Activated CD4-positive, alpha-beta T cell treated with anti-CD3 and anti-CD28 coated beads, Interleukin-2, amount 50 U/mL, for 16 hours (primary cell): Measurements from ENCODE around the gene ALDH1A3.

Source experiments
- DNase-seq: peaks from one replicate; pipeline ENCODE4 v3.0.0-alpha.2; 2020

Gene ALDH1A3

DNA sequence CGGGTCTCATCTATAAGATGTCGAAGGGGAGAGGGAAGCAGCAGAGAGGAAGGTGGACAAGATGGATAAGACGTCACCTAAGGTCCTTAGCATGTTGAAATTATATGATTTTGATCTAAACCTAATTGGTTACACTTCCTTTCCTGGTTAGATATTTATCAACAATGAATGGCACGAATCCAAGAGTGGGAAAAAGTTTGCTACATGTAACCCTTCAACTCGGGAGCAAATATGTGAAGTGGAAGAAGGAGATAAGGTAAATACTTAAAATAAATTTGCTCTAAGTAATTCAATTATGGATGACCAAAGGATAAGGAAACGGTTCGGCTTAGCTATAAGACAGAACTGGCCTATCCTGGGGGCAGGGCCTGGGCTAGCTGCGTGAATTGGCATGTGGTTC is 5.5 kb downstream of the ALDH1A3 start:
- DNase-seq = no peak

GRCh38 chr15:100885811-100886210 is 6.2 kb downstream of the ALDH1A3 start:
- no peak for DNase-seq

DNA sequence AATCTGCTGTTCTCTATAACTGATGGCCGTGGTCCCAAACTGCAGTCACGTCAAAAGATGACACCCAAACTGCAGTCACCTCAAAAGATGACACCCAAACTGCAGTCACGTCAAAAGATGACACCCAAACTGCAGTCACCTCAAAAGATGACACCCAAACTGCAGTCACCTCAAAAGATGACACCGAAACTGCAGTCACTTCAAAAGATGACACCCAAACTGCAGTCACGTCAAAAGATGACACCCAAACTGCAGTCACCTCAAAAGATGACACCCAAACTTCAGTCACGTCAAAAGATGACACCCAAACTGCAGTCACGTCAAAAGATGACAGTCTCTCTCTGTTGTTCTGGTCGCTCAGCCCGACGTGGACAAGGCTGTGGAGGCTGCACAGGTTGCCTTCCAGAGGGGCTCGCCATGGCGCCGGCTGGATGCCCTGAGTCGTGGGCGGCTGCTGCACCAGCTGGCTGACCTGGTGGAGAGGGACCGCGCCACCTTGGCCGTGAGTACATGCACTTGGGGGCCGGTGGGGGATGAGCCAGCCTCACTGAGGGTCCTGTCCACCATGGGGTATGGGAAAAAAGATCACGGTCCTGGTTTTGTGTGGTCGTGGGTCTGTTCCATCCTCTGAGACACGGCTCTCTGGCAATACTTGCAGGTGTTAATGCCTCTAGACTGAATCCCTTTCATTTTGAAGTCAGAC is 7.7 kb downstream of the ALDH1A3 start:
- no peak for DNase-seq

DNA sequence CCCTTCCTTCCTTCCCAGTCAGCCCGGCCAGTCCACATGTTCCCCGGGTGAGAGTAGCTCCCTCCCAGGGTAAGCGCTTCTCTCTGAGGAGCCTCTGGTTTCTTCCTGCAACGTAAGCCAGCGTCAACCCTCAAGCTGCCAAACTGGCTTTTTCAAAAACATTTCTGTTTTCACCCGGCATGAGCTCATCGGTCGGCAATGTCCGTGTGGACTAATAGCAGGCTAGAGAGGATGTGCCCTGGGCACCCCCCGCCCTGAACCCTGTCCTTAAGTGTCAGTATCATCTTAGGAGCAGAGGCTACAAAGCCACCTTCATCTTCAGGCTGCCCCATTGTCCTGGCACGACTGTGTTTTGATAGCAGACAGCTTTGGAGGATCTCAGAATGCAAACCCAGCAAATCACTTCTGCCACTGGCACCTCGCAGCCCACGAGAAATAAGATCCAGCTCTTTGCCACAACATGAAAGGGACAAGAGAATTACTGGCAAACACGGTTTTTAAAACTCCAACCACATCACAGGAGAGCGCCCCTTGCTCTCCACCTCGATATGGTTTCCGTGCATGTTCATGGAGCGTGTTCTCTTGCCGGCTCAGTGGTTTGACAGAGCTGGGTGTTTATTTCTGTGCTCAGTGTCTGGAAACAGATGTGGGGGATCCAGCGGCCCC is 9.9 kb downstream of the ALDH1A3 start:
- no peak for DNase-seq

- no peak for DNase-seq
Observed at GRCh38 chr15:100890051-100890720, 10.6 kb downstream of the ALDH1A3 start.

GRCh38 chr15:100890850-100891249 is 11.2 kb downstream of the ALDH1A3 start:
- no peak for DNase-seq

DNA sequence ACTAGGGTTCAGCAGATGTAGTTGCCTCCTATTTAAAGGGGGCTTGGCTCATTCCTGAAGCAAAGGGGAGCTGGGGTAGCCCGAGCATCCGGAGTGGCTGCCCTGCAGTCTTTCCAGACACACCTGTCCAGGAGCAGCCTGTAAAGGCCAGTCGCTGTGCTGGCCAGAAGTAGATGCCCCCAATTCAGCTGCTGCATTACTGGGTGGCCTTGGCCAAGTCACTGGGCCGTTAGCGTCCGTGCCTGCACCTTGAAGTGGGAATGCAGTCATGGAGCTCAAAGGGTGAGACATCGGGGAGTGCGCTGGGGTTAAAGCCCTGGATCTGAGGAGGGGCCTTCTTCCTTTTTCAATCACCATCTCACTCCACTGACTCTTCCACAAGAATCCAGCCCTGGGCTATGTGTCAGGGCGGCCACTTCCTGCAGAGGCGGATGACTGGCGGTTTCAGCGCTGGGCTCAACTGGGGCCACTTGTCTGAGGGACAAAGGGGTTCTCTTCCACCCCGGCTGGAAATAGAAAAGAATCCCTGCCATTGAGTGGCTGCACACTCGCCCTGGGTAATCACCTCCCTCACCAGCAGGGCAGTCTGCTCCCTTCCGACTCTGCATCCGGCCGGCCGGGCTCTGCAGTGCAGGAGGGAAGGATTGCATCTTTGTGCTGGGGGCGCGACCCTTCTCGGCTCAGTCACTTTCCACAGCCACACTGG is 11.8 kb downstream of the ALDH1A3 start:
- DNase-seq = no peak

GRCh38 chr15:100892013-100892355 is 12.4 kb downstream of the ALDH1A3 start:
- no peak for DNase-seq

- DNase-seq = no peak
Observed at GRCh38 chr15:100893261-100893963, 13.8 kb downstream of the ALDH1A3 start.

DNA sequence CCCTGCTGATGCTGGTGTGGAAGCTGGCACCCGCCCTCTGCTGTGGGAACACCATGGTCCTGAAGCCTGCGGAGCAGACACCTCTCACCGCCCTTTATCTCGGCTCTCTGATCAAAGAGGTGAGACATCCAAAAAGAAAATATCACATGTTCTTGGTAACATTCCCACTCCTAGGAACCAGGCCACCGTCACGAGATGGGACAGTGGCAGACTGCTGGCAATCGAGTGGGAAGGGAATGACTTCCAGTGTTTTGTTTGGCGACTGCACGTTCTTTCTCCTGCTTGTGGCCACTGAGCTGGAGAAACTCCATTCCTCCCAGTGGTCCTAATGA is 14.3 kb downstream of the ALDH1A3 start:
- no peak for DNase-seq

- DNase-seq = no peak
Observed at GRCh38 chr15:100895721-100896120, 16.1 kb downstream of the ALDH1A3 start.

GRCh38 chr15:100897221-100898151 is 17.9 kb downstream of the ALDH1A3 start:
- DNase-seq = no peak

- DNase-seq = no peak
Observed at GRCh38 chr15:100898152-100898490, 18.5 kb downstream of the ALDH1A3 start.

DNA sequence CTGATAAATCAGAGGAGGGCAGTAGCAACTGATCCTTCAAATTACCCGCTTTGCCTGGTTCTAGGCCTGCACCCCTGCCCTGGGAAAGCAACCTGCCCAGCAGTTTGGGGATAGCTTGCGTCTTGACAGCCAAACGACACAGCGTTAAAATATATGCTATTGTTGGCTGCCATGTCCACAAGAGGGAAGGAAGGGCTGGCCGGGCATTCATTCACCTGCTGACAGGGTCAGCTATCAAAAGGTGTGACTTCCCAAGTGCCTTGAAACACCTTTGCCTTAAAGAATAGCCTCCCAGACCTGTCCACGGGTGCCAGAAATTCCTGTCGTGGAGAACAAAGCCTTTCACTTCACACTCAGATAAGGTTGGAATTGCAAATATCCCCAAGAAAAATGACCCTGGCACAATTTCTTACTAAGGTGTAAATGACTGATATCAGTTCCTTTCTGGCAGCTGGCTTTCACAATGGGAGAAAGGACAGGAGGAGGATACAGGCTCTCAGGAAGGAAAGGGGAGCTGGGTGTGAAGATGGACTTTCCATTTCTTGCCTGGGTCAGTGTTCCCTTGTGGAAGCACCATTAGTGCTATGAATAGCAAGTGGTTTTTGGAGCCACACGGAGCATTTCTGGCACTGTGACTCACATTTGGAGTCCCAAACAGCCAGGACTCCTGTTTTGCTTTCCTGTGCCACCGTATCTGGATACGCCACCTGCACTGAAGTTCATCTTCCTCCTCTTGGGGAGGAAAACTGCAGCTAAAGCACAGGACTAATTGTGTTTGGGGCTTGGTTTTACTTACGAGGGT is 19.2 kb downstream of the ALDH1A3 start:
- DNase-seq = no peak

GRCh38 chr15:100899601-100900000 is 20.0 kb downstream of the ALDH1A3 start:
- DNase-seq = no peak

DNA sequence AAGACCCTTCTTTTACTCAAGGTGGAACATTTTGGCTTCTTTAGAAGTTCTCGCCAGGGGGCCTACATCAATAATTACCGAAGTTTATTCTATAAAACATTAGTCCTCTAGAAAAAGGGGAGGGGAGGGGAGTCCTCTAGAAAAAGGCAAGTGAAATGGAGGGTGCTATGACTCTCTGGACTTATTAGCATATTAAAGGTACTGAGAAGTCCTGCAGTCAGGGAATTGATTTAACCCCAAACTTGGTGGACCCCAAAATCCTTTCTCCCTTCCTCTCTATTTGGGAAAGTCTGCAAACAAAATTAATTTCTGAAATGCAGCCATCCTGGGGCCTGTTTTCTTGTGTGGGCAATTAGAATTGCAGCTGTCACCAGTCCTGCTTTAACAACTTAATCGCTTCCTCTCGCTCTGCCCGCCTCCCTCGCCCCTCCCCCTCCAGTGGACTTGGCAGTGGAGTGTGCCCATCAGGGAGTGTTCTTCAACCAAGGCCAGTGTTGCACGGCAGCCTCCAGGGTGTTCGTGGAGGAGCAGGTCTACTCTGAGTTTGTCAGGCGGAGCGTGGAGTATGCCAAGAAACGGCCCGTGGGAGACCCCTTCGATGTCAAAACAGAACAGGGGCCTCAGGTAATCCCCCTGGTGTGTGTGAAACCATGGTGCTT is 20.6 kb downstream of the ALDH1A3 start:
- DNase-seq = no peak

DNA sequence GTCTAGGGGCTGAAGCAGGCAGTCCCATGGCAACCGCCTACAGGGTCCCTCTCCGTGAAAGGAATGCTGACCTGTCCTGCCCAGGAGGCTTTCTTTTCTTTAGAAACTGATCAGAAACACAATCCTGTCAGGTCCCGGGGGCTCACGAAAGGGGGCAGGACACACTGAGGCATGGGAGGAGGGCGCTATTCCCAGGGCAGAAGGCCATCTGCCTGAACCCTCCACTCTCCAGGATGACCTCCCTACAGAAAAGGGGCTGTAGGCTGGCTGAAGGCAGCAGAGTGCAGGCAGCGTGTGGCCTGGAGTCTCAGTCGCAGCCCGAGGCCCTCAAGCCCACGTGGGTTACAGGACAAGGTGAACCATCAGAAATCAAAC is 21.2 kb downstream of the ALDH1A3 start:
- no peak for DNase-seq

GRCh38 chr15:100901296-100901695 is 21.7 kb downstream of the ALDH1A3 start:
- DNase-seq = no peak

- DNase-seq = no peak
Observed at GRCh38 chr15:100901702-100902435, 22.2 kb downstream of the ALDH1A3 start.
